ENCODE measurements around the gene ADORA2A.
A peak's percentile ranks its signal among the peaks of the same experiment; 100 is the strongest.

ADORA2A gene

GRCh38 chr22:24433001-24433827, 5.8 kb downstream of the ADORA2A start:
- TF ChIP-seq REST (IDR thresholded peaks at IDR 0.05; ENCODE audit: insufficient read depth in 1 of 2, low read depth in 2 of 2, low read length in 2 of 2), result no peak
- TF ChIP-seq TAF1 (IDR thresholded peaks at IDR 0.05; ENCODE audit: borderline replicate concordance, insufficient read depth, low read length), result no peak
- no peak for TF ChIP-seq SIN3A (IDR thresholded peaks at IDR 0.05; ENCODE audit: borderline replicate concordance, insufficient read depth, low read length)
- no peak for TF ChIP-seq POLR2AphosphoS5 (IDR thresholded peaks at IDR 0.05; ENCODE audit: low read depth, low read length)
- TF ChIP-seq FOXP2 (optimal IDR thresholded peaks at IDR 0.05; ENCODE audit: borderline replicate concordance, extremely low read depth, extremely low read length, insufficient read depth), result no peak

GRCh38 chr22:24433828-24434470, 6.5 kb downstream of the ADORA2A start:
- TF ChIP-seq SIN3A (IDR thresholded peaks at IDR 0.05; ENCODE audit: borderline replicate concordance, insufficient read depth, low read length), result no peak
- no peak for TF ChIP-seq TAF1 (IDR thresholded peaks at IDR 0.05; ENCODE audit: borderline replicate concordance, insufficient read depth, low read length)
- no peak for TF ChIP-seq REST (IDR thresholded peaks at IDR 0.05; ENCODE audit: insufficient read depth in 1 of 2, low read depth in 2 of 2, low read length in 2 of 2)
- TF ChIP-seq POLR2AphosphoS5 (IDR thresholded peaks at IDR 0.05; ENCODE audit: low read depth, low read length), result no peak
- no peak for TF ChIP-seq FOXP2 (optimal IDR thresholded peaks at IDR 0.05; ENCODE audit: borderline replicate concordance, extremely low read depth, extremely low read length, insufficient read depth)

GRCh38 chr22:24434471-24435322, 7.3 kb downstream of the ADORA2A start:
- 0 out of 2 replicates have a peak, but pooled peaks have one; percentile 47 for TF ChIP-seq SIN3A (IDR thresholded peaks at IDR 0.05; ENCODE audit: borderline replicate concordance, insufficient read depth, low read length)
- TF ChIP-seq REST (IDR thresholded peaks at IDR 0.05; ENCODE audit: insufficient read depth in 1 of 2, low read depth in 2 of 2, low read length in 2 of 2), result no peak

GRCh38 chr22:24435323-24435645, 7.9 kb downstream of the ADORA2A start:
- TF ChIP-seq REST (IDR thresholded peaks at IDR 0.05; ENCODE audit: insufficient read depth in 1 of 2, low read depth in 2 of 2, low read length in 2 of 2) (no peak), SIN3A (IDR thresholded peaks at IDR 0.05; ENCODE audit: borderline replicate concordance, insufficient read depth, low read length) (no peak), TAF1 (IDR thresholded peaks at IDR 0.05; ENCODE audit: borderline replicate concordance, insufficient read depth, low read length) (no peak), POLR2AphosphoS5 (IDR thresholded peaks at IDR 0.05; ENCODE audit: low read depth, low read length) (no peak), FOXP2 (optimal IDR thresholded peaks at IDR 0.05; ENCODE audit: borderline replicate concordance, extremely low read depth, extremely low read length, insufficient read depth) (no peak)

Measured in PFSK-1 (cell line).